D721Med (cell line): ENCODE results near the gene CYP27A1.

Source experiments
- DNase-seq: peaks from one replicate; pipeline ENCODE4 v3.0.0; 2011; ENCODE audit warnings: low spot score; ENCODE audit not compliant: insufficient read length
- FAIRE-seq: peaks from 2 replicates; lab custom pipeline; 2011; peaks lifted over from hg19 to GRCh38; lab: Jason Lieb, UNC
- CTCF ChIP-seq: IDR thresholded peaks from 2 replicates; pipeline ENCODE4 v1.5.1; 2012; ENCODE audit warnings: mild to moderate bottlenecking, control low read depth; ENCODE audit not compliant: insufficient read depth; ENCODE audit errors: missing control alignments

The CYP27A1 gene

DNA sequence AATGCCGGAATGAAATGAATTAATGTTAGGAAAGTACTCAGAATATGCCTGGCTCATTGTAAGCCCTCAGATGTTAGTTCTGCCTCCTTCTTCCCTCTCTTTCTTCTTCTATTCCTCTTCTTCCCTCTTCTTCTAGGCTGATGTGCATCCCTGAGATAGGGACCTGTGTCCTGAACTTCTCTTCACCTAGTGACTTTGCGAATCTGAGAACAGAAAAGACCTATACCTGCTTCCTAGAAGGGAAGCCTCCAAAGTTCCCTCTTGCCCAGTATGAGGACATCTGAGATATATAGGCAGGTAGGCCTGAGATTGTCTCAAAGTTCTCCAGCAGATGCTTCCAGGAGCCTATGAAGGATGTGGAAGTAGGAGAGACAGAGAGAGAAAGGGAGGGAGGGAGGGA, 8.1 kb upstream of the CYP27A1 start:
- FAIRE-seq: no peak
- DNase-seq: no peak
- TF ChIP-seq CTCF: no peak

DNA sequence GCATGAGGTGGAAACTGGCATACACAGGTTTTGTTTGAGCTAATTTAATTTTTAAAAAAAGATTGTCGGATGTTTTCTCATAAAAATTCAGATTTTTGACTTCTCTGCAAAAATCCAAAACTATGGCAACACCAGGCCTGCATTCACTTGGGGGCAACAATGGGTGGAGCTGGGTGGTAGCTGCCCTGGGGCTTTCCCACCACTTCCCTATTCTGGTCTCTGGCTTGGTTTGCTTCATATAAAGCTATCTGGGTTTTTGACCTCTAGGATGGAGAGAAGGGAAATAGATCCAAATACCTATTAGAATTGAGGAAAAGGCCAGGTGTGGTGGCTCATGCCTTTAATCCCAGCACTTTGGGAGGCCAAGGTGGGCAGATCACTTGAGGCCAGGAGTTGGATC, 5.5 kb upstream of the CYP27A1 start:
- no peak for TF ChIP-seq CTCF
- DNase-seq: no peak
- FAIRE-seq: no peak

DNA sequence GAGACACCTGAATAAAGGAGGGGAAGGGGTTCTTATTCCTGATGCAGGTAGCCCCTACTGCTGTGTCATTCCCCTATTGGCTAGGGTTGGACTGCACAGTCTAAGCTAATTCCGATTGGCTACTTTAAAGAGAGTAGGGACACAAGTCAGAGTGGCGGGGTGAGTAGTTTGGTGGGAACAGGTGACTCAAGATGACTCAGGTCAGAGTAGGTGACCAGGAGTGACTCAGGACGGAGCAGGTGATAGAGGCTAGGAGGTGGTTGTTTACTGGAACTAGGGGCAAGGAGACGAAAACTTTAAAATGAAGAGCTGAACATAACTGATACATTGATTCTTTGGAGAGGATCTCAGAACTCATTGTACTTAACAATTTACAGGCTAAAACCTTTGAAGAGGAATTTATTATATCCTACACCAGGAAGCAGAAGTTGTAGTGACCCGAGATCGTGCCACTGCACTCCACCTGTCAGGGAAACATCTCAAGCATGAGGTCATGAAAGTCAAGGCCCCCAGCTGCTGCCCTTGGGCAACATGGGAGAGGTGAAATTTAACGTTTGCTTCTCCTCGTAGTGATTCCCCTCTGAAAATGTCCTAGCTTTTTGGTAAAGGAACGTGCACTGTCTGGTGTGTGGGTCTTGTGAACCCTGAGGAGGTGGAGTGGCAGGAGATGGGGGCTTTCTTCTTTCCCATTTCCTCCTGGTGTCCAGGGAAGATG, 4.5 kb upstream of the CYP27A1 start:
- DNase-seq (no peak), FAIRE-seq (no peak)
- no peak for TF ChIP-seq CTCF

DNA sequence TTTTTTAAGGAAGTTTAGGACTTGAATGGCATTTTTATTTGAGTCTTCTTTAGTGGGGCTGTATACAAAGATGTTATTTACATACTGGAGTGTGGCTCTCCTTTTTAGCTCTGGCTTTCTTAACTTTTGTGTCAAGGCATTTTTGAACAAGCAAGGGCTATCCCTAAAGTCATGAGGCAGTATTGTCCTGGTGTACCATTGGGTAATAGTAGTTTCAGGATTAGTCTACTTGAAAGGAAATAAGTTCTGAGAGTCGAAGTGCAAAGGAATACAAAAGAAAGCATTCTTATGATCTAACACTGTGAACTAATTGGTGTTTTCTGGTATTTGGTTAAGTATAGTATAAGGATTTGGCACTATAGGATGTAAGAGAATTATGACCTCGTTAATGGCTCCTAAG, 1.9 kb upstream of the CYP27A1 start:
- FAIRE-seq (no peak), DNase-seq (no peak)
- TF ChIP-seq CTCF: no peak

DNA sequence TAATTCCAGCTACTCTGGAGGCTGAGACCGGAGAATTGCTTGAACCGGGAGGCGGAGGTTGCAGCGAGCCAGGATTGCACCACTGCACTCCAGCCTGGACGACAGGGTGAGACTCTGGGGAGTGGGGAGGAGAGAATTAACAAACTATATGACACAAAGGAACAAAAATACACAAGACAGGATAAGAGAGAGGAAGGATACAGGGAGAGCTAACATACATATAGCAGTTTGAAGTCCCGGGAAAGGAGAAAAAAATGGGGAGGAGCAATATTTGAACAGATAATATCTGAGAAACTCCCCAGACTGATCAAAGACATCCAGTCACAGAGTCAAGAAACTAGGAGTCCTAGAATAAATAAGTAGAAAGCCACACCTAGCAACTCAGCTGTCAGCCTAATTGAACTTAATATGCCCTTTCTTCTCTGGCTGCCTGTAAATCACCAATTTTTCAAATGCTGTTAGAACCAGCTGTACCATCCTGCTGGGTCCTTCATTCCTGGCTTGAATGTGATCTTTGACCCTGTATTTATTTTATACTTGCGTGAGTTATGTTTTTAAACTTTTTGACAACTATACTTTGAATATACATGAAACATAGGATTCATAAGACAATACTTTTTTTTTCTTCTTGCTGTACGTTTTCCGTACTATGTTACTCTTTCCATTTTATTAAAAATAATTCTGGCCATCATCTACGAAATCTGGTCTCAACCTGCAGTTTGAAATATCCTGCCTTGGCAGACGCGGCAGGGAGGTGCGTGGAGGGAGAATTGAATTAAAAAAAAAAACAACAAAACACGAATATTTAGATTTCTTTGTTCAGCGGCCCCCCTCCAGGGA, 876 bp upstream of the CYP27A1 start:
- FAIRE-seq (no peak), DNase-seq (no peak)
- TF ChIP-seq CTCF: no peak

GRCh38 chr2:218782528-218782844, 539 bp downstream of the CYP27A1 start:
- FAIRE-seq (no peak), DNase-seq (no peak)
- TF ChIP-seq CTCF: no peak

DNA sequence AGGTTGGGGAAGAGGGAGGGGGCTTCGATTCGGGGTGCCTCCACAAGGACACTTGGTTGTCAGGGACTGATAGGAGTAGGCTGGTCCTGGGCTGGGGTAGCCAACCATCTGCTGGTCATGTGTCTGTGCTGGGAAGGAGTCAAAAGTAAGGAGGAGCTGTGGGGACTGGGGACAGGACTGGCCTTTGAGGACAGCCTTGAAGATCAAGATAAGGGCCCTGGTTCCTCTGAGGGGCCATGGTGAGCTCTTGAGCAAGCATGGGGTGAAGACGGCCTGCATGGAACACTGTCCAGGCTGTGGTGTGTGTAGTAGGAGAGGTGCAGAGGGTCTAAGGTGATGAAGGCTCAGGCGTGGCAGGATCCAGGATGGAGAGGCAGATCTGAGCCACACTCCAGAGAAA, 1.7 kb downstream of the CYP27A1 start:
- FAIRE-seq (no peak), DNase-seq (no peak)
- TF ChIP-seq CTCF: no peak
